Mucosa of descending colon (tissue), 3 donors: ENCODE data around the gene KCNH5. TPM values are rescaled to one million over a fixed set of nuclear protein-coding genes. Genes with fewer than 3 reads are reported as not detected.
A peak's percentile ranks its signal among the peaks of the same experiment; 100 is the strongest.

Experiments used
- ATAC-seq: fragments of 200-7000 bp; cut with Tn5 transposase; one replicate; pipeline ENCODE4 v1.9.1; 2020; ENCODE audit warnings: mild to moderate bottlenecking, moderate library complexity
- DNase-seq, 3 donors: peaks; one replicate each; pipeline ENCODE4 v3.0.0-alpha.2; 2020
- H3K36me3 ChIP-seq: fragments of 200-600 bp; one replicate; pipeline ENCODE4 v1.8.0; 2021; ENCODE audit warnings: low read depth, mild to moderate bottlenecking
- H3K4me1 ChIP-seq: fragments of 200-600 bp; one replicate; pipeline ENCODE4 v1.8.0; 2021; ENCODE audit warnings: low read depth, mild to moderate bottlenecking
- H3K4me3 ChIP-seq: fragments of 200-600 bp; one replicate; pipeline ENCODE4 v1.8.0; 2021; ENCODE audit warnings: mild to moderate bottlenecking
- H3K9me3 ChIP-seq: fragments of 200-600 bp; one replicate; pipeline ENCODE4 v1.8.0; 2021; ENCODE audit warnings: mild to moderate bottlenecking
- CTCF ChIP-seq: fragments of 200-600 bp; IDR thresholded peaks from one replicate; pipeline ENCODE4 v1.8.0; 2022; ENCODE audit warnings: antibody characterized with exemption, mild to moderate bottlenecking
- intact Hi-C, 2 donors: fragments of 100-400 bp; cut with DNase I in 1 of 2; cut with micrococcal nuclease in 1 of 2; formaldehyde crosslinking; loops; one replicate each; pipeline versions ENCODE4 v1.11.0 to v1.11.1; 2022; cut with DNase I, micrococcal nuclease
- total RNA-seq, 3 donors: library from RNA; stranded (reverse); fragmentation: NEBNext Ultra II Directional in 2 of 3; extraction: Animal tissue kit (Norgen Biotek cat#: 25700) in 2 of 3; gene quantifications; one replicate each; pipeline versions ENCODE4 v1.2.1 to v1.2.4, GENCODE V29; 2021 to 2023
- donor health status: DM: no; HTN: no; CAD: no; lungs with moderate emphysema.
- donor health status: DM: no; HTN: no; CAD: no.
- donor health status: DM: no; HTN: yes; CAD: no.

The KCNH5 gene
- total RNA-seq, 3 donors from 2014 or later: 0.28 TPM; not detected in 2

- no peak for ATAC-seq
- no peak for TF ChIP-seq CTCF
- Histone ChIP-seq H3K4me3 (no peak overlapping the region), H3K9me3 (peaks cover 19% of the 10 kb centered on the region), H3K4me1 (no peaks in the 10 kb centered on the region), H3K36me3 (no peaks in the 10 kb centered on the region)
- intact Hi-C loops: no loop called here
- DNase-seq: no peak
Measured at GRCh38 chr14:62692490-62693106, 352.7 kb downstream of the KCNH5 start.

- H3K4me3 ChIP-seq: no peak overlapping the region
- no peaks in the 10 kb centered on the region for H3K36me3 ChIP-seq
- peaks cover 20% of the 10 kb centered on the region for H3K9me3 ChIP-seq
- DNase-seq (peak in 1 of 3 donors; percentile 1), ATAC-seq (peak; percentile 51)
- intact Hi-C loops: no loop called here
- TF ChIP-seq CTCF: no peak
- H3K4me1 ChIP-seq: no peaks in the 10 kb centered on the region
Measured at GRCh38 chr14:62691647-62692489, 353.4 kb downstream of the KCNH5 start.

- Histone ChIP-seq H3K4me1 (no peaks in the 10 kb centered on the region), H3K36me3 (no peaks in the 10 kb centered on the region), H3K4me3 (no peak overlapping the region), H3K9me3 (peaks cover 11% of the 10 kb centered on the region)
- intact Hi-C loops: no loop called here
- DNase-seq (no peak), ATAC-seq (no peak)
- no peak for TF ChIP-seq CTCF
Measured at GRCh38 chr14:62689733-62690132, 355.5 kb downstream of the KCNH5 start.

GRCh38 chr14:62687818-62688217 lies 357.4 kb downstream of the KCNH5 start:
- ATAC-seq: no peak
- Histone ChIP-seq H3K4me3 (no peak overlapping the region), H3K4me1 (no peaks in the 10 kb centered on the region), H3K9me3 (peaks cover 11% of the 10 kb centered on the region), H3K36me3 (no peaks in the 10 kb centered on the region)
- intact Hi-C loops: no loop called here
- DNase-seq: no peak
- no peak for TF ChIP-seq CTCF

GRCh38 chr14:62684376-62684775 lies 360.9 kb downstream of the KCNH5 start:
- no peak for TF ChIP-seq CTCF
- intact Hi-C loops: no loop called here
- peaks cover 10% of the 10 kb centered on the region for H3K9me3 ChIP-seq
- H3K4me3 ChIP-seq: no peak overlapping the region
- no peaks in the 10 kb centered on the region for H3K4me1 ChIP-seq
- H3K36me3 ChIP-seq: no peaks in the 10 kb centered on the region
- ATAC-seq (no peak), DNase-seq (no peak)
